GM19023 (cell line): ENCODE results near the gene PKNOX2.
"Not testable (repeated sequence)": the region's sequence is repeated elsewhere in the genome, so short reads cannot be mapped to it uniquely, and the experiment has no call there.

Experiments
- ATAC-seq: cut with Tn5 transposase; IDR thresholded peaks from one replicate; pipeline ENCODE4 v1.9.1; 2021; ENCODE audit warnings: mild to moderate bottlenecking, moderate library complexity; ENCODE audit not compliant: unreplicated experiment

The PKNOX2 gene

GRCh38 chr11:125201525-125202141 lies 37.1 kb downstream of the PKNOX2 start:
- no peak for ATAC-seq

GRCh38 chr11:125202362-125202880 lies 37.9 kb downstream of the PKNOX2 start:
- ATAC-seq: no peak

- ATAC-seq: no peak
Observed at GRCh38 chr11:125202977-125203376, 38.4 kb downstream of the PKNOX2 start.

- ATAC-seq: no peak
Observed at GRCh38 chr11:125207866-125208425, 43.4 kb downstream of the PKNOX2 start.

- no peak for ATAC-seq
Observed at GRCh38 chr11:125210066-125210465, 45.5 kb downstream of the PKNOX2 start.

- no peak for ATAC-seq
Observed at GRCh38 chr11:125211191-125211947, 46.8 kb downstream of the PKNOX2 start.

- no peak for ATAC-seq
Observed at GRCh38 chr11:125211948-125212340, 47.4 kb downstream of the PKNOX2 start.

GRCh38 chr11:125214601-125215565 lies 50.3 kb downstream of the PKNOX2 start:
- no peak for ATAC-seq

- no peak for ATAC-seq
Observed at GRCh38 chr11:125215976-125216375, 51.4 kb downstream of the PKNOX2 start.

- no peak for ATAC-seq
Observed at GRCh38 chr11:125218336-125218735, 53.8 kb downstream of the PKNOX2 start.

GRCh38 chr11:125221461-125221860 lies 56.9 kb downstream of the PKNOX2 start:
- ATAC-seq: no peak

GRCh38 chr11:125222494-125222893 lies 57.9 kb downstream of the PKNOX2 start:
- ATAC-seq: no peak

GRCh38 chr11:125223161-125223560 lies 58.6 kb downstream of the PKNOX2 start:
- not testable (repeated sequence) for ATAC-seq

GRCh38 chr11:125223901-125224361 lies 59.4 kb downstream of the PKNOX2 start:
- no peak for ATAC-seq

GRCh38 chr11:125224391-125225021 lies 60.0 kb downstream of the PKNOX2 start:
- no peak for ATAC-seq

GRCh38 chr11:125225401-125225800 lies 60.9 kb downstream of the PKNOX2 start:
- no peak for ATAC-seq

- no peak for ATAC-seq
Observed at GRCh38 chr11:125226031-125226430, 61.5 kb downstream of the PKNOX2 start.

- ATAC-seq: no peak
Observed at GRCh38 chr11:125226706-125227105, 62.2 kb downstream of the PKNOX2 start.

GRCh38 chr11:125227151-125227550 lies 62.6 kb downstream of the PKNOX2 start:
- no peak for ATAC-seq

- ATAC-seq: no peak
Observed at GRCh38 chr11:125228445-125228844, 63.9 kb downstream of the PKNOX2 start.
